Measurements from ENCODE around the gene CALML3. TPM values are rescaled to one million over a fixed set of nuclear protein-coding genes. Genes with fewer than 3 reads are reported as not detected.

The CALML3 gene
- total and polyA plus RNA-seq, 10 of the 15 experiments (the other 5 are each of a cell fraction or from before 2014, with no cell fraction given): not detected

DNA sequence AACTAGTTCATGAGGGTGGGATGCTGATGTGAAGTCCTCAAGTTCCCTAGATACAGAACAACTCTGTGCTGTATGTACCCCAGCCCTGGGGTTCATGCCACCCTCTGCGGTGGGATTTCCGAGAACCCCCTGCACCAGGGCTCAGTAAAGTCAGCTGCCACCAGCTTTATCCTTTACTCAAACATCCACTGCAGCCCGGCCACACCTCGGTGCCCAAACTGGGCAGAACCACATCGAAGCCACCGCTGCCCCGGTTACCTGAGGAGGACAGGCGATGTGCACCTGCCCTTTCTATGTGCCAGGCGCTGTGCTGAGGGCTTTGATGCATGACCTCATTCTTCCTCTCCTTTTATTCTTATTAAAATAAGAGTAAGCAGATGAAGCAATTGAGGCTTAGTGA is 15.5 kb upstream of the CALML3 start:
- ChIA-PET RAD21 (ENCODE audit: unreplicated experiment) (no interaction called here), POLR2A (no interaction called here), SMC1A (ENCODE audit: uncharacterized antibody, unreplicated experiment) (no interaction called here), CTCF (no interaction called here)
- no TSS peak for BruUV-seq (replicated peaks)
- Histone ChIP-seq H3K27me3 (replicated peaks in 1 of 2; ENCODE audit: control insufficient read depth in 2 of 2, insufficient read depth in 2 of 2, low read length in 1 of 2) (peaks cover 0 to 5% of the 10 kb centered on the region in 2 experiments; a peak in 3 of 4 replicates), H4K20me1 (ENCODE audit: control insufficient read depth, insufficient read depth) (no peaks in the 10 kb centered on the region), H3K9me3 (replicated peaks; ENCODE audit: control insufficient read depth, insufficient read depth, low read length) (no peaks in the 10 kb centered on the region), H3K4me3 (no peak overlapping the region), H2AFZ (ENCODE audit: control insufficient read depth, low read depth, low read length) (no peak overlapping the region), H3K4me1 (ENCODE audit: control insufficient read depth, insufficient read depth, low read length) (no peaks in the 10 kb centered on the region), H3K79me2 (ENCODE audit: control insufficient read depth, insufficient read depth, low read length) (no peaks in the 10 kb centered on the region), H3K27ac (ENCODE audit: control insufficient read depth, insufficient read depth) (no peak overlapping the region), H3K9ac (ENCODE audit: control insufficient read depth, insufficient read depth, low read length) (no peak overlapping the region), H3K4me2 (ENCODE audit: control insufficient read depth, insufficient read depth) (no peak overlapping the region), H3K36me3 (ENCODE audit: control insufficient read depth in 2 of 2, insufficient read depth in 2 of 2, low read length in 1 of 2) (no peaks in the 10 kb centered on the region)
- WGBS (ENCODE audit: insufficient coverage, insufficient replicate concordance, low lambda C conversion rate, missing lambda C conversion rate): 74% methylated on average over 9 of the region's 9 CpGs
- TF ChIP-seq NFXL1 (IDR thresholded peaks at IDR 0.05; ENCODE audit: borderline replicate concordance): no peak
- no peak for FAIRE-seq
- intact Hi-C loops (cut with micrococcal nuclease; ENCODE audit: unreplicated experiment): no loop called here
- DNase-seq (ENCODE audit: low read depth, low spot score): no peak
- no peak for ATAC-seq
- in situ Hi-C loops (cut with MboI): no loop called here

DNA sequence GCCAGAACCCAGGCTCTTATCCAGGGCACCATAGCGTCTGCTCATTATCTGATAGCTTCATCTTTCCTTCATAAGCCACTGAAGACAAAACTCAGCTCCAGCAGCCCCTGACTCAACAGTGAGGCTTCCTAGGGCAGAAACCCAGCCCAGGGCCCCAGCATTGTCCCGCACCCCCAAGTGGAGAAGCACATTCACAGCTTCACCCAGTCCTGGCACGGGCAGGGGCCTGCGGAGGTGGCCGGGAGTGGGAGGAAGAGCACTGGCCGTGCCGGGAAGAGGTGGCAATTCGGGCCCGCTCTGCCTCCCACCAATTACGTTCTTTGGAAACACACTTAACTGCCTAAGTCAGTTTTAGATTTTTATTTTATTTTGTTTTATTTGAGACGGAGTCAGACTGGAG is 15.1 kb upstream of the CALML3 start:
- no peak for FAIRE-seq
- Histone ChIP-seq H4K20me1 (ENCODE audit: control insufficient read depth, insufficient read depth) (no peaks in the 10 kb centered on the region), H3K9ac (ENCODE audit: control insufficient read depth, insufficient read depth, low read length) (no peak overlapping the region), H3K9me3 (replicated peaks; ENCODE audit: control insufficient read depth, insufficient read depth, low read length) (no peaks in the 10 kb centered on the region), H3K27me3 (replicated peaks in 1 of 2; ENCODE audit: control insufficient read depth in 2 of 2, insufficient read depth in 2 of 2, low read length in 1 of 2) (peaks cover 0 to 5% of the 10 kb centered on the region in 2 experiments; a peak in 2 of 4 replicates), H2AFZ (ENCODE audit: control insufficient read depth, low read depth, low read length) (no peak overlapping the region), H3K79me2 (ENCODE audit: control insufficient read depth, insufficient read depth, low read length) (no peaks in the 10 kb centered on the region), H3K36me3 (ENCODE audit: control insufficient read depth in 2 of 2, insufficient read depth in 2 of 2, low read length in 1 of 2) (no peaks in the 10 kb centered on the region), H3K27ac (ENCODE audit: control insufficient read depth, insufficient read depth) (no peak overlapping the region), H3K4me1 (ENCODE audit: control insufficient read depth, insufficient read depth, low read length) (no peaks in the 10 kb centered on the region), H3K4me2 (ENCODE audit: control insufficient read depth, insufficient read depth) (no peak overlapping the region), H3K4me3 (no peak overlapping the region)
- ChIA-PET CTCF (interaction anchor here (0.7 to 1.0 kb wide), 2 partner anchors 74 to 113 kb away, joined by 3 read pairs; no protein-coding TSS in a partner anchor), RAD21 (ENCODE audit: unreplicated experiment) (no interaction called here), POLR2A (no interaction called here), SMC1A (ENCODE audit: uncharacterized antibody, unreplicated experiment) (no interaction called here)
- ATAC-seq: no peak
- BruUV-seq (replicated peaks): no TSS peak
- WGBS (ENCODE audit: insufficient coverage, insufficient replicate concordance, low lambda C conversion rate, missing lambda C conversion rate): 70% methylated on average over 11 of the region's 11 CpGs
- no peak for TF ChIP-seq NRF1 (conservative IDR thresholded peaks at IDR 0.05; ENCODE audit: low read depth, low read length)
- no peak for TF ChIP-seq HDGF (IDR thresholded peaks at IDR 0.05)
- TF ChIP-seq EP300 (IDR thresholded peaks at IDR 0.05; ENCODE audit: borderline replicate concordance in 1 of 2, control insufficient read depth in 1 of 2, low read depth in 2 of 2, low read length in 2 of 2): no peak
- TF ChIP-seq SIN3A (IDR thresholded peaks at IDR 0.05; ENCODE audit: low read depth, low read length): no peak
- TF ChIP-seq ZNF217 (IDR thresholded peaks at IDR 0.05): no peak
- no peak for TF ChIP-seq POU2F2 (IDR thresholded peaks at IDR 0.05; ENCODE audit: borderline replicate concordance, low read depth, low read length)
- in situ Hi-C loops (cut with MboI): no loop called here
- intact Hi-C loops (cut with micrococcal nuclease; ENCODE audit: unreplicated experiment): no loop called here
- DNase-seq (ENCODE audit: low read depth, low spot score): no peak

Data from GM12878 (cell line).